Stimulated activated CD8-positive, alpha-beta memory T cell treated with anti-CD3 and anti-CD28 coated beads, Interleukin-7, amount 100 ng/mL, for 48 hours (primary cell): ENCODE results near the gene PLAC1.

Experiments
- DNase-seq, 2 donors: peaks; one replicate each; pipeline ENCODE4 v3.0.0-alpha.2; 2020; ENCODE audit warnings: low read depth in 1 of 2; ENCODE audit errors: extremely low read depth in 1 of 2

Gene PLAC1

GRCh38 chrX:134632355-134632754 lies 25.9 kb downstream of the PLAC1 start:
- DNase-seq, result no peak

DNA sequence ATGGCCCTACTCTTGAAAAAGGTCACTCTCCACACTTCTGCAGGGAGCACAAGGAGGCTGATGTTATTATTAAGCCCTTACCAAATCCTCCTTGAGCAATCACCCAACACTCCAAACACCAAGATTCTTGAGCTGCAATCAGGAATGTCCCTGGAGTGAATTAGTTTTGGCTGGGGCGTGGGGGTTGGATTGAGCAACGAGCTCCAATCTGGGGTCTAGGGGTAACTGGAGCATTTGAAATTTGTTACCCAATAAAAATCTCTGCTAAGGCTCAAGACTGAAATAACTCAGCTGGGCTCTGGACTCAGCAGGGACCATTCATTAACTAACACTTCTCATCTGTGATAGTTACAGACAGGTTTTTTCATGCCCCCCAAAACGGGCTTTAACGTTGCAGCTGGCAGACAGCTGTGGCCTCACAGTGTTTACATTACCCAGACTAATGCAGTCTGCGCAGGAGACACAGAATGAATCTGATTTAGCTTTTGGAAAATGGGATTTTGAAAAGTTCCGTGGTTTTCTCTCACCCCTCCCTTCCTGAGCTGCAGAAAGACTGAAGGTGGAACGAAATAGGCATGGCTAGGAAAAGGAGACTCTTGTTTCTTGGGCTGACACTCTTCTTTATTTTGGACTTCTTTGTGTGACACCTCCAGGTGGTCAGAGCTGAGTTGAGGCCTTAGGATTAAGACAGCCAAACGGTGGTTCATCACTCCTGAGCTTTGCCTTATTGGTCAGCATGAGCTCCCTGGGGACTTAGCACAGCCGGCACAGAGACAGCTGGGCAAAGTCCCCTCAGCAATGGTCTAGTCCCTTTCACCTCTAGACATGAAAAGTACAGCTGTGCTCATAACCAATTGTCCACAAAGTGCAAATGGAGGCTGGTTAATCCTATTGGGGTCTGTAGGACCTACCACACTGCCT lies 26.6 kb downstream of the PLAC1 start:
- no peak for DNase-seq

GRCh38 chrX:134628663-134629062 lies 29.6 kb downstream of the PLAC1 start:
- no peak for DNase-seq

DNA sequence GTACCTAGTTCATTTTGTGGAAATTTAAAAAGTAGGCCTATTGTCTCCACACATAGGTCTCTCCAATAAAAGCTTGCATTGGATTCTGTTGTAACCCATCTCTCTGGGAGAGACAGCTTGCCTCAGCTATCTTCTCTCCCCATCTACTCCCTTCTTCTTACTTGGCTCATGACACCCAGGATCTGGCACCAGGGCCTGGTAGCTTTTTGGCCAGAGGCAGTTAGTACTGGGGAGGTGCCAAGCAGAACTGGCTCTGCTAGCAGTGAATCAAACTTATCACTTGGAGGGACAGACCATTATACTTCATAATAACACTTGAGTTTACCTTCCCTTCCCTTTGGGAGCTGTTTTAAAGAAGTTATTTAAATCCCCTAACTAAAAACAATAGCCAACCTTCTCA lies 31.8 kb downstream of the PLAC1 start:
- no peak for DNase-seq

DNA sequence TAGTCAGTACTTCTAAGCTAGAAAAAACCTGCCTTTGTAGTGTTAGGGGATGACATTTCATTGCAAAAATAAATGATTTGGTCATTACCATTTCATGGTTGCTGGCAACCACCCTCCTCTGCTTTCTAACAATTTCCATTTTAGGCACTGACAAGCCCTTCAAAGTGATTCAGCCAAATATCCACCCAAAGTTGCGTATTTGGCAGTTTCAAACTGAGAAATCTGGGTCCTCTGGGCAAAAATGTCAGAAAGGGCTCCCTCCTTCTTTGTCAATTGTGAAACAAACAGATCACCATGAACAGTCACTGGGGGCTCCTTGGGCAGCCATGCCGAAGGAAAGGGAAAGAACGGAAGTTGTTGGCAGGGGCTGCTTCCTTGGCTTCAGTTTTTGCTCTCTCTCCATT lies 33.0 kb downstream of the PLAC1 start:
- DNase-seq, result peak in 1 of 2 donors; percentile 10

DNA sequence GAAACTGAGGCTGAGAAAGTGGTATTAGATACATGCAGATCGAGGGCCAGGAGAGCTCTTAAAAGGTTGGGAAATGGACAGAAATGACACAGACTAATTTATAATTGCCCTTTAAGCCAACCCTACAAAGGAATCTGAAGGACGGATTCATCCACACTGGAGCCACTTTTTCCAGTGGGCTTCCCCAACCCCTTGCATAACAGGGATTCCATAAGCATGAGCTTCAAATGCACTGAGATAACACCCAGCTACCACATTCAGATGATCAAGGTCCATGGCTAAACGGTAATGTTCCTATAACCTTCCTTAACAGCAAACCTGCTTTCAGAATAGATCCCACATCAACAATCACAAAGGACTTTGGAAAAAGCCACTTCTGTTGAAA lies 34.2 kb downstream of the PLAC1 start:
- no peak for DNase-seq

GRCh38 chrX:134623293-134624045 lies 34.8 kb downstream of the PLAC1 start:
- no peak for DNase-seq

- no peak for DNase-seq
These were observed 35.5 kb downstream of the PLAC1 start for GRCh38 chrX:134622813-134623185.

DNA sequence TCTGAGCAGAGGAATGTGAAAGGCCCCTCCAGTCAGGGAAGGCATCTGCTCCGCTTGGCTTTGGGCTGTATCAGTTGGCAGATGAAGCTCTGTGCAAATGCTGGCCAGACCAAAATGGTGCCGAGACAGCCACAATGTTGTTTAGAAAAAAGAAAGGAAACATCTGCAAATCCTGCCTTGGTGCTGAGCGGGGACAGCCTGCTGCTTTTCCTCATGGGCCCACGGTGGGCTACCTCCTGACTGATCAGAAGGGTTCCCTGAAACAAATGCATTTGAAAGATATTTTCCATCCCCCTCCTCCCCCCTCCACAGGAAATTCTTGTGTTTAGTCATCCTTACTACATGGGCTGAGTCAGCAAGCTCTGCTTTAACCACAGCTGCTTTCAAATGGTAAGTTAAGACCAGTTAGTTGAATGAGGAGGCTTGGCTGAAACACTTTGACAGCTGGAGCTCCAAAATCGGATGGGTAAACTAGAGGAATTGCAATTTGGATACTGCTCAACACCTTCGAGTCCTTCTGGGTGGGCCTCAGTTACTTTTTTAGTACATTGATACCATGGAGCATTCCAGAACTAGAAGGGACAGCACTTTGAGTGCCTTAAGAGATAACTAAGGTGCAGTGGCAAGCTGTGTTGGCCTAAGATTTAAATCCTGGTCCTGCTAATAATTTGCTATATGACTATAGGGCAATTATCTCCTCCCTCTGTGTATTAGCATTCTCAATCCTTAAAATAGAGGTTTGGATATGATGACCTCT lies 36.0 kb downstream of the PLAC1 start:
- peak in 1 of 2 donors; percentile 3 for DNase-seq

GRCh38 chrX:134619838-134620237 lies 38.4 kb downstream of the PLAC1 start:
- no peak for DNase-seq

DNA sequence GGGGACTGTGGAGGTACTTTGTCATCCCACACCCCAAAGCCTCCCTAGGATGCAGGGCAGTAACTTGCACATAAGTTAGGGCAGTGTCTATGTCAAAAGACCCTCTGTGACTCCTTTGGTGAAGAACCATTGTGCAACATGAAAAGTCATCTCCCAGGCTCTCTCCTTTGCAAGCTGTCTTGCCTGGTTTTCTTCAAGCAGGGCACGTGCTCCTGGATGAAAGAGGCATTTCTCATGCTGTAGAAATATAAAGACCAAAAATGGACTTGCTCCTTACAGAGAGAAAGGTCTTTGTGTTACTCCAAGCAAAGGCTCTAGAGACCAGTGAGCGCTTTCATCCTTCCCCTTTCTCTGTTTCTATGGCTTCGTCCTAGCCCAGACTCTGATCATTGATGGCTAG lies 44.9 kb downstream of the PLAC1 start:
- DNase-seq, result no peak

GRCh38 chrX:134608153-134608552 lies 50.1 kb downstream of the PLAC1 start:
- no peak for DNase-seq

DNA sequence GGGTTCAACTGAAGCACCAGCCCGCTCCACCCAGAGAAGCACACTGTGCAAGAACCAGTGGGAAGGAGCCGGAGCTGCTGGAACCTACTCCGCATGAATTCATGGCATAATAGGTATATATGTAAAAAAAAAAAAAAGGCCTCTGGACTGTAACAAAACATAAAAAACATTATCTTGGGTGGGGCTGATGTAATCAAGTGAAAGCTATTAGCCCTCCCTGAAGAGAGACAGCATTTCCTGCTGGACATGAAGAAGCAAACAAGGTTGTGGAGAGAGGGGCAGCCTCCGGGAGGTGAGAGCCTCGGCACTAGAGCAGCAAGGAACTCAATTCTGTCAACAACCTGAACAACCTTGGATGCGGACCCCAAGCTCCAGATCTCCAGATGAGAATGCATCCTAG lies 50.7 kb downstream of the PLAC1 start:
- DNase-seq, result no peak

- DNase-seq, result no peak
These were observed 53.5 kb downstream of the PLAC1 start for GRCh38 chrX:134604701-134605311.

GRCh38 chrX:134603806-134604700 lies 54.2 kb downstream of the PLAC1 start:
- DNase-seq, result no peak

DNA sequence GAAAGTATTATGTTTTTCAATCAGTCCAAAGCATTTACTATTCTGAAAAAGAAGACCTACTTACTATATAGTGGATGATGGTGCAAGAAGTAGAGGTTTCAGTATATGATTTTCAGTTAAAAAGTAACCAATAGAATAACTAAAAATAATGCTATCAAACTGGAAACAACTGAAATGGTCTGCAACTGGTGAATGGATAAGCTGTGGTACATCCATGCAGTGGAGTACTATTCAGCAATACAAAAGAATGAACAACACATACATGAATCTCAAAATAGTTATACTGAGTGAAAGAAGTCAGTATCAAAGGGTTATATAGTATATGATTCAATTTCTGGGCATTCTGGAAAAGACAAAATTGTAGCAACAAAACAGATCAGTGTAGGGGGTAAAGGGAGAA lies 55.9 kb downstream of the PLAC1 start:
- DNase-seq, result no peak

- DNase-seq, result no peak
These were observed 57.0 kb downstream of the PLAC1 start for GRCh38 chrX:134601240-134601765.

DNA sequence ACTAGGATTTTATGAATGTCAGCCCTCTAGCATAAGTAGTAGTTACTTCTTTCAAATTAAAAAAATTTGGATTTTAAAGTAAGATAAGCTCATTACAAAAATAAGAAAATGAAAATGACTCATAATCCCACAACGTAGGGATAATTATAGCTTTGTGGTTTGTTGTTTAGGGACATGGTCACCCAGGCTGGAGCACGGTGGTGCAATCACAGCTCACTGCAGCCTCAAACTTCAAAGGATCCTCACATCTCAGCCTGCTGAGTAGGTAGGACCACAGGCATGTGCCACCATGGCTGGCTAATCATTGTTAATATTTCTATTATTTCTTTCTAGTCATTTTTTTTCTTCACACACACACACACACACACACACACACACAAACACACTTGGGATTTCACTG lies 57.6 kb downstream of the PLAC1 start:
- no peak for DNase-seq

- DNase-seq, result peak; percentile 3 to 19
These were observed 58.9 kb downstream of the PLAC1 start for GRCh38 chrX:134599184-134599914.
